Measurements from ENCODE around the gene SIPA1. TPM values are rescaled to one million over a fixed set of nuclear protein-coding genes. Genes with fewer than 3 reads are reported as not detected.

Gene SIPA1
- total and polyA plus RNA-seq, 9 donors = 10.0 to 48.2 (median 37.9) TPM

DNA sequence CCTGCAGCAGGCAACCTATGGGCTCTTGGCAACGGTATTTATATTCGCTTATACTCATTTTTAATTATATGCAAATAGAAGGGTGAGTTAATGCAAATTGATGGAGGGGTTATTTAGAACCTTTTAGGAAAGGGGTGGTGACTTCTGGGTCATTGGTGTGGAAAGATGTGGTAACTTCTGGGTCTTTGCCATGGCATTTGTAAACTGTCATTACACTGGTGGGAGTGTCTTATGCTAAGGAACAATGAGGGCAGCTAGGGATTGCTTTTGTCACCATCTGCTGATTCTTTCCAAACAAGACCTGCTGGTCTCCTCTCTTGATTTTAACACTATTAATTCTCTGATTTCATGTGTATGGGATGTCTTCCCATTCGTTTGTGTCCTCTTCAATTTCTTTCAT is 62.5 kb downstream of the SIPA1 start:
- Histone ChIP-seq H3K27ac (no peak overlapping the region), H3K4me3 (no peak overlapping the region), H3K4me1 (ENCODE audit: insufficient read depth) (no peaks in the 10 kb centered on the region), H3K9me3 (no peaks in the 10 kb centered on the region), H3K36me3 (no peaks in the 10 kb centered on the region), H3K27me3 (no peaks in the 10 kb centered on the region)
- DNase-seq = no peak
- intact Hi-C loops (cut with DNase I) = loop anchor here in 1 of 4 donors (10.0 kb wide), 1 partner anchor 66 kb away; the partner anchor contains the start of gene SIPA1
- 73 to 79% (median 78%) methylated on average over 3 of the region's 3 CpGs for WGBS, 3 donors
- no peak for TF ChIP-seq POLR2A (IDR thresholded peaks at IDR 0.05)
- TF ChIP-seq EP300 (IDR thresholded peaks at IDR 0.05) = no peak
- TF ChIP-seq, protein P1, sequence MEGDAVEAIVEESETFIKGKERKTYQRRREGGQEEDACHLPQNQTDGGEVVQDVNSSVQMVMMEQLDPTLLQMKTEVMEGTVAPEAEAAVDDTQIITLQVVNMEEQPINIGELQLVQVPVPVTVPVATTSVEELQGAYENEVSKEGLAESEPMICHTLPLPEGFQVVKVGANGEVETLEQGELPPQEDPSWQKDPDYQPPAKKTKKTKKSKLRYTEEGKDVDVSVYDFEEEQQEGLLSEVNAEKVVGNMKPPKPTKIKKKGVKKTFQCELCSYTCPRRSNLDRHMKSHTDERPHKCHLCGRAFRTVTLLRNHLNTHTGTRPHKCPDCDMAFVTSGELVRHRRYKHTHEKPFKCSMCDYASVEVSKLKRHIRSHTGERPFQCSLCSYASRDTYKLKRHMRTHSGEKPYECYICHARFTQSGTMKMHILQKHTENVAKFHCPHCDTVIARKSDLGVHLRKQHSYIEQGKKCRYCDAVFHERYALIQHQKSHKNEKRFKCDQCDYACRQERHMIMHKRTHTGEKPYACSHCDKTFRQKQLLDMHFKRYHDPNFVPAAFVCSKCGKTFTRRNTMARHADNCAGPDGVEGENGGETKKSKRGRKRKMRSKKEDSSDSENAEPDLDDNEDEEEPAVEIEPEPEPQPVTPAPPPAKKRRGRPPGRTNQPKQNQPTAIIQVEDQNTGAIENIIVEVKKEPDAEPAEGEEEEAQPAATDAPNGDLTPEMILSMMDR (IDR thresholded peaks at IDR 0.05) = no peak

Small RNA genes within 50 kb of the gene (microRNA-seq; reads per million reads assigned to microRNA genes)
- gene MIR4489 (0 reads per million in 3 donors), gene MIR4690 (0 reads per million in 3 donors)

Small RNA genes within 50 kb of the gene (small RNA-seq; reads per million reads assigned to genes)
- not detected for gene MIR4489
- not detected for gene MIR4690
- not detected for gene RN7SL309P

Other genes starting within 250 kb of the SIPA1 start
- gene NEAT1, start 215.3 kb upstream of the SIPA1 start, total RNA-seq = 100 to 1,000 TPM; 175 to 850 (median 372) TPM
- 100 to 1,000 TPM; 216 to 268 TPM for gene NEAT1, start 215.3 kb upstream of the SIPA1 start, polyA plus RNA-seq
- over 10,000 TPM in 4 of 7 donors, 1,000 to 10,000 TPM in 3; 4,813 to 13,132 (median 10,519) TPM for gene MALAT1, start 139.1 kb upstream of the SIPA1 start, total RNA-seq
- gene MALAT1, start 139.1 kb upstream of the SIPA1 start, polyA plus RNA-seq = 100 to 1,000 TPM; 396 to 616 TPM
- gene SCYL1, start 113.0 kb upstream of the SIPA1 start, total RNA-seq = 100 to 1,000 TPM in 1 of 7 donors, 10 to 100 TPM in 6; 59.0 to 118 (median 96.2) TPM
- 10 to 100 TPM; 11.7 to 71.6 TPM for gene SCYL1, start 113.0 kb upstream of the SIPA1 start, polyA plus RNA-seq
- 100 to 1,000 TPM; 143 to 292 (median 198) TPM for gene LTBP3, start 79.7 kb upstream of the SIPA1 start, total RNA-seq
- gene LTBP3, start 79.7 kb upstream of the SIPA1 start, polyA plus RNA-seq = 100 to 1,000 TPM in 1 of 2 donors, 10 to 100 TPM in 1; 35.9 to 130 TPM
- gene ZNRD2, start 67.6 kb upstream of the SIPA1 start, total RNA-seq = 10 to 100 TPM; 26.6 to 59.5 (median 39.2) TPM
- gene ZNRD2, start 67.6 kb upstream of the SIPA1 start, polyA plus RNA-seq = 10 to 100 TPM in 1 of 2 donors, 1 to 10 TPM in 1; 2.3 to 61.8 TPM
- 10 to 100 TPM; 41.0 to 74.0 (median 53.3) TPM for gene FAM89B, start 65.6 kb upstream of the SIPA1 start, total RNA-seq
- 10 to 100 TPM in 1 of 2 donors, 1 to 10 TPM in 1; 1.9 to 47.8 TPM for gene FAM89B, start 65.6 kb upstream of the SIPA1 start, polyA plus RNA-seq
- 10 to 100 TPM; 21.7 to 63.0 (median 40.3) TPM for gene EHBP1L1, start 62.0 kb upstream of the SIPA1 start, total RNA-seq
- 10 to 100 TPM; 24.5 to 42.4 TPM for gene EHBP1L1, start 62.0 kb upstream of the SIPA1 start, polyA plus RNA-seq
- 1 to 10 TPM in 3 of 7 donors, under 1 TPM in 4; 0.65 to 4.0 (median 0.95) TPM for gene KCNK7, start 42.3 kb upstream of the SIPA1 start, total RNA-seq
- gene KCNK7, start 42.3 kb upstream of the SIPA1 start, polyA plus RNA-seq = 1 to 10 TPM in 1 of 2 donors, not detected in 1; 1.5 TPM
- gene MAP3K11, start 23.9 kb upstream of the SIPA1 start, total RNA-seq = 10 to 100 TPM; 23.2 to 51.9 (median 46.0) TPM
- gene MAP3K11, start 23.9 kb upstream of the SIPA1 start, polyA plus RNA-seq = 10 to 100 TPM in 1 of 2 donors, 1 to 10 TPM in 1; 6.7 to 27.9 TPM
- 10 to 100 TPM; 10.6 to 42.1 (median 28.2) TPM for gene PCNX3, start 22.3 kb upstream of the SIPA1 start, total RNA-seq
- 10 to 100 TPM in 1 of 2 donors, 1 to 10 TPM in 1; 3.3 to 14.8 TPM for gene PCNX3, start 22.3 kb upstream of the SIPA1 start, polyA plus RNA-seq
- 100 to 1,000 TPM in 1 of 7 donors, 10 to 100 TPM in 6; 50.8 to 102 (median 91.6) TPM for gene RELA, start 24.8 kb downstream of the SIPA1 start, total RNA-seq
- 10 to 100 TPM; 52.0 to 55.0 TPM for gene RELA, start 24.8 kb downstream of the SIPA1 start, polyA plus RNA-seq
- gene KAT5, start 74.2 kb downstream of the SIPA1 start, total RNA-seq = 100 to 1,000 TPM in 1 of 7 donors, 10 to 100 TPM in 6; 64.5 to 110 (median 78.2) TPM
- gene KAT5, start 74.2 kb downstream of the SIPA1 start, polyA plus RNA-seq = 10 to 100 TPM; 56.1 to 67.0 TPM
- gene RNASEH2C, start 82.7 kb downstream of the SIPA1 start, total RNA-seq = 100 to 1,000 TPM in 1 of 7 donors, 10 to 100 TPM in 6; 42.5 to 154 (median 49.7) TPM
- 10 to 100 TPM; 17.9 to 67.2 TPM for gene RNASEH2C, start 82.7 kb downstream of the SIPA1 start, polyA plus RNA-seq
- gene AP5B1, start 142.9 kb downstream of the SIPA1 start, total RNA-seq = 10 to 100 TPM in 2 of 7 donors, 1 to 10 TPM in 5; 4.6 to 14.7 (median 8.6) TPM
- 1 to 10 TPM; 2.3 to 6.6 TPM for gene AP5B1, start 142.9 kb downstream of the SIPA1 start, polyA plus RNA-seq
- gene OVOL1, start 149.0 kb downstream of the SIPA1 start, total RNA-seq = 1 to 10 TPM in 1 of 7 donors, under 1 TPM in 2, not detected in 4; 0.24 to 3.6 (median 0.31) TPM
- not detected for gene OVOL1, start 149.0 kb downstream of the SIPA1 start, polyA plus RNA-seq
- gene SNX32, start 195.9 kb downstream of the SIPA1 start, total RNA-seq = 1 to 10 TPM in 4 of 7 donors, under 1 TPM in 2, not detected in 1; 0.66 to 3.0 (median 1.6) TPM
- gene SNX32, start 195.9 kb downstream of the SIPA1 start, polyA plus RNA-seq = under 1 TPM; 0.40 to 0.80 TPM
- 100 to 1,000 TPM; 215 to 585 (median 476) TPM for gene CFL1, start 220.1 kb downstream of the SIPA1 start, total RNA-seq
- 100 to 1,000 TPM; 327 to 693 TPM for gene CFL1, start 220.1 kb downstream of the SIPA1 start, polyA plus RNA-seq
- 10 to 100 TPM; 36.9 to 87.0 (median 55.7) TPM for gene MUS81, start 222.3 kb downstream of the SIPA1 start, total RNA-seq
- 10 to 100 TPM; 15.9 to 55.9 TPM for gene MUS81, start 222.3 kb downstream of the SIPA1 start, polyA plus RNA-seq
- gene EFEMP2, start 234.7 kb downstream of the SIPA1 start, total RNA-seq = 100 to 1,000 TPM in 5 of 7 donors, 10 to 100 TPM in 2; 48.2 to 172 (median 144) TPM
- 100 to 1,000 TPM in 1 of 2 donors, 10 to 100 TPM in 1; 46.6 to 109 TPM for gene EFEMP2, start 234.7 kb downstream of the SIPA1 start, polyA plus RNA-seq
- 1 to 10 TPM in 2 of 7 donors, under 1 TPM in 5; 0.30 to 1.3 (median 0.81) TPM for gene CTSW, start 241.7 kb downstream of the SIPA1 start, total RNA-seq
- gene CTSW, start 241.7 kb downstream of the SIPA1 start, polyA plus RNA-seq = under 1 TPM; 0.75 to 0.91 TPM

All from ovary (tissue), 9 donors.